Upper lobe of left lung (tissue), 4 donors: ENCODE data around the gene GPR52.

Source experiments
- EP300 ChIP-seq, 4 donors: sonication (generic); formaldehyde crosslinking; IDR thresholded peaks; one replicate each; pipeline ENCODE4 v1.5.1; 2017; ENCODE audit warnings: antibody characterized with exemption in 4 of 4, control low read depth in 2 of 4
- POLR2A ChIP-seq, 4 donors: fragments of 450-650 bp; IDR thresholded peaks; one replicate each; pipeline ENCODE4 v1.5.1; 2016 to 2017; ENCODE audit warnings: antibody characterized with exemption in 4 of 4, mild to moderate bottlenecking in 2 of 4
- POLR2AphosphoS5 ChIP-seq, 2 donors: sonication (generic); formaldehyde crosslinking; IDR thresholded peaks; one replicate each; pipeline ENCODE4 v1.5.1; 2017; ENCODE audit warnings: antibody characterized with exemption in 2 of 2
- TF ChIP-seq, protein P1 (sequence below), 6 experiments: fragments of 450-650 bp in 4 of 6; fragments of 200-600 bp in 2 of 6; sonication (generic) in 2 of 6; IDR thresholded peaks; one replicate each; pipeline ENCODE4 v1.5.1; 2016 to 2019; ENCODE audit warnings: antibody characterized with exemption in 6 of 6

DNA sequence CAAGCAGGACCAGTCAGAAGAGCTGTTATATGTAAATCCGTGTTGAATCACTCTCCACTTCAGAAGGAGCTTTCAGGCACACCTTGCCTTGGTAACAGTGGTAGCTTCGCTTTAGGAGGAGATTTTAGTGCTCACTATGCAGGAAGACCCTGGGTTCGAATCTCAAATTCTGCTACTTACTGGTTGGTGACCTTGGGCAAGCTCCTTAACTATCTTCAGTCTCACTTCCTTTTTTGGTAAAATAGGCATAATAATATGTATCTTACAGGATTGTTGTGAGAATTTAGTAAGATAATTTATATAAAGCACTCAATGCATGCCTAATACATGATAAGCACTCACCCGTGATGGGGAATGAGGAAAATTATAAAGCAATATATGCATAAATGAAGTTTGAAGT lies 46.7 kb upstream of the GPR52 start:
- TF ChIP-seq, protein P1, sequence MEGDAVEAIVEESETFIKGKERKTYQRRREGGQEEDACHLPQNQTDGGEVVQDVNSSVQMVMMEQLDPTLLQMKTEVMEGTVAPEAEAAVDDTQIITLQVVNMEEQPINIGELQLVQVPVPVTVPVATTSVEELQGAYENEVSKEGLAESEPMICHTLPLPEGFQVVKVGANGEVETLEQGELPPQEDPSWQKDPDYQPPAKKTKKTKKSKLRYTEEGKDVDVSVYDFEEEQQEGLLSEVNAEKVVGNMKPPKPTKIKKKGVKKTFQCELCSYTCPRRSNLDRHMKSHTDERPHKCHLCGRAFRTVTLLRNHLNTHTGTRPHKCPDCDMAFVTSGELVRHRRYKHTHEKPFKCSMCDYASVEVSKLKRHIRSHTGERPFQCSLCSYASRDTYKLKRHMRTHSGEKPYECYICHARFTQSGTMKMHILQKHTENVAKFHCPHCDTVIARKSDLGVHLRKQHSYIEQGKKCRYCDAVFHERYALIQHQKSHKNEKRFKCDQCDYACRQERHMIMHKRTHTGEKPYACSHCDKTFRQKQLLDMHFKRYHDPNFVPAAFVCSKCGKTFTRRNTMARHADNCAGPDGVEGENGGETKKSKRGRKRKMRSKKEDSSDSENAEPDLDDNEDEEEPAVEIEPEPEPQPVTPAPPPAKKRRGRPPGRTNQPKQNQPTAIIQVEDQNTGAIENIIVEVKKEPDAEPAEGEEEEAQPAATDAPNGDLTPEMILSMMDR (IDR thresholded peaks at IDR 0.05), result no peak
- TF ChIP-seq POLR2A (IDR thresholded peaks at IDR 0.05), result no peak
- no peak for TF ChIP-seq POLR2AphosphoS5 (IDR thresholded peaks at IDR 0.05)
- no peak for TF ChIP-seq EP300 (IDR thresholded peaks at IDR 0.05)
